Stimulated activated CD4-positive, alpha-beta T cell treated with anti-CD3 and anti-CD28 coated beads, Interleukin-1b, Interleukin-23, amount 100 ng/mL, for 4 hours (primary cell): Measurements from ENCODE around the gene PCDHGB5.

Experiments used
- DNase-seq, 2 donors: peaks; one replicate each; pipeline ENCODE4 v3.0.0-alpha.2; 2020; ENCODE audit warnings: low read depth in 2 of 2

The PCDHGB5 gene

GRCh38 chr5:141440341-141440740, 42.6 kb downstream of the PCDHGB5 start:
- DNase-seq, result no peak

- no peak for DNase-seq
These were observed 43.9 kb downstream of the PCDHGB5 start for GRCh38 chr5:141441571-141442170.
